HFFc6 (cell line): Measurements from ENCODE around the gene OR10W1. TPM values are rescaled to one million over a fixed set of nuclear protein-coding genes. Genes with fewer than 3 reads are reported as not detected.

Experiments
- DNase-seq: peaks from one replicate; pipeline ENCODE4 v3.0.0-alpha.2; 2018
- H3K27ac Mint-ChIP-seq: 2 replicates; pipeline ENCODE4 v1.8.0; 2020; ENCODE audit warnings: mild to moderate bottlenecking, mixed read lengths
- H3K27me3 Mint-ChIP-seq: 2 replicates; pipeline ENCODE4 v1.8.0; 2021; ENCODE audit warnings: mild to moderate bottlenecking, moderate library complexity, mixed read lengths; ENCODE audit not compliant: insufficient read depth
- H3K36me3 Mint-ChIP-seq: 2 replicates; pipeline ENCODE4 v1.8.0; 2021; ENCODE audit warnings: low read depth, mixed read lengths
- H3K4me1 Mint-ChIP-seq: 2 replicates; pipeline ENCODE4 v1.8.0; 2020; ENCODE audit warnings: low read depth, mixed read lengths
- H3K4me3 Mint-ChIP-seq: 2 replicates; pipeline ENCODE4 v1.8.0; 2020; ENCODE audit warnings: mild to moderate bottlenecking, moderate library complexity, mixed read lengths
- H3K9me3 Mint-ChIP-seq: 2 replicates; pipeline ENCODE4 v1.8.0; 2020; ENCODE audit warnings: mild to moderate bottlenecking, mixed read lengths
- CTCF ChIP-seq: fragments of 200-600 bp; sonication (generic); IDR thresholded peaks from 2 replicates; pipeline ENCODE4 v1.5.0; 2021; ENCODE audit warnings: antibody characterized with exemption, mild to moderate bottlenecking
- total RNA-seq, 6 experiments: library from RNA; stranded (reverse); fragmentation: NEBNext Ultra II Directional; extraction: Animal tissue kit (Norgen Biotek cat#: 25700); gene quantifications; 2 replicates in 1 of 6; 3 replicates in 5 of 6; pipeline ENCODE4 v1.2.3, GENCODE V29; 2021

Gene OR10W1
- total RNA-seq, 6 experiments from 2014 or later, result not detected

DNA sequence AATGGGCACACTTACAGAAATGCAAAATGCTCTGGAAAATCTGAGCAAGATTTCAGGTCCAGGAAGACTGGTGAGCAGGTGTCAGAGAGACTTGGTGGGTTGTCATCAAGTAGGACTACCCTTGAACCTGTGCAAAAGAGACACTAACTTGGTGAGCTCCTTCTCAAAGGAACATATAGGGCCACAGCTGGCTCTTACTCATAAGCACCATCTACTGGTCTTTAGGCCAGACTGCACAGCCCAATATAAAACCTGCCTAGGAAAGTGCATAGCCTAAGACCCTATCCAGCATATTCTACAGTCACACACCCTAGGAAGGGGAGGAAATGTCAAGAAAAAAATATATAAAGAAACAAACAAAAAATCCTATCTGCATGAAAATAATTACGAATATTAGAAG lies 18.2 kb upstream of the OR10W1 start:
- peaks cover 31% of the 10 kb centered on the region for H3K4me1 Mint-ChIP-seq

GRCh38 chr11:58285483-58286040 lies 17.5 kb upstream of the OR10W1 start:
- Mint-ChIP-seq H3K4me3 (no peak overlapping the region), H3K27me3 (no peaks in the 10 kb centered on the region; the same call in 1 of the 2 replicates), H3K4me1 (peaks cover 31% of the 10 kb centered on the region), H3K36me3 (no peaks in the 10 kb centered on the region; the same call in 1 of the 2 replicates), H3K9me3 (no peaks in the 10 kb centered on the region), H3K27ac (no peak overlapping the region)
- TF ChIP-seq CTCF, result no peak
- DNase-seq, result no peak

More for the DNA sequence above, 18.2 kb upstream of the OR10W1 start:
- Mint-ChIP-seq H3K27ac (no peak overlapping the region), H3K27me3 (no peaks in the 10 kb centered on the region; the same call in 1 of the 2 replicates), H3K36me3 (no peaks in the 10 kb centered on the region; the same call in 1 of the 2 replicates), H3K4me3 (no peak overlapping the region), H3K9me3 (no peaks in the 10 kb centered on the region)
- peak; percentile 32 for DNase-seq
- TF ChIP-seq CTCF, result peak; percentile 79

- no peaks in the 10 kb centered on the region for H3K27me3 Mint-ChIP-seq
- H3K27ac Mint-ChIP-seq, result no peak overlapping the region
- H3K9me3 Mint-ChIP-seq, result peaks cover 14% of the 10 kb centered on the region
- peaks cover 4% of the 10 kb centered on the region; the same call in 1 of the 2 replicates for H3K36me3 Mint-ChIP-seq
- H3K4me3 Mint-ChIP-seq, result no peak overlapping the region
- peaks cover 28% of the 10 kb centered on the region for H3K4me1 Mint-ChIP-seq
- DNase-seq, result peak; percentile 15
- no peak for TF ChIP-seq CTCF
These were observed 8.1 kb upstream of the OR10W1 start for GRCh38 chr11:58276151-58276550.

DNA sequence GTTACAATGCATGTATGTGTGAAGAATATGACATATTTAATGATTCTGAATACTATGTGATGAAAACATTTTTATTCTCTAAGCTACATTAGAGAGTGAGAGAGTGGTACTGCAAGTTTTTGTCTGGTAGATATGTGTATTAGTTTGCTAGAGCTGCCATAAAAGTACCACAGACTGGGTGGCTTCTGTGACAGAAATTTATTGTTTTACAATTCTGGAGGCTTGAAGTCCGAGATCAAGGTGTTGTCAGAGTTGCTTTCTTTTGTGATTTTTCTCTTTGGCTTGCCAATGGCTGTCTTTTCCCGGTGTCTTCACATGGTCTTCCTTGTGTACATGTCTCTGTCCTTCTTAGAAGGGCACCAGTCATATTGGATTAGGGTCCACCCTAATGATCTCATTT lies 6.9 kb upstream of the OR10W1 start:
- Mint-ChIP-seq H3K27me3 (no peaks in the 10 kb centered on the region), H3K4me1 (peaks cover 28% of the 10 kb centered on the region), H3K36me3 (peaks cover 4% of the 10 kb centered on the region; the same call in 1 of the 2 replicates), H3K4me3 (no peak overlapping the region), H3K9me3 (peaks cover 14% of the 10 kb centered on the region), H3K27ac (no peak overlapping the region)
- no peak for TF ChIP-seq CTCF
- DNase-seq, result no peak

- DNase-seq, result no peak
- H3K9me3 Mint-ChIP-seq, result no peaks in the 10 kb centered on the region; the same call in 1 of the 2 replicates
- H3K27me3 Mint-ChIP-seq, result no peaks in the 10 kb centered on the region
- no peak for TF ChIP-seq CTCF
- peaks cover under 1% of the 10 kb centered on the region; the same call in 1 of the 2 replicates for H3K36me3 Mint-ChIP-seq
- no peak overlapping the region for H3K4me3 Mint-ChIP-seq
- peaks cover 19% of the 10 kb centered on the region for H3K4me1 Mint-ChIP-seq
- H3K27ac Mint-ChIP-seq, result no peak overlapping the region
These were observed 8.1 kb downstream of the OR10W1 start for GRCh38 chr11:58259983-58260382.
